ENCODE data around the gene SCN5A. TPM values are rescaled to one million over a fixed set of nuclear protein-coding genes. Genes with fewer than 3 reads are reported as not detected.

The SCN5A gene
- total RNA-seq, 1 donor from 2014 or later: 3.3 TPM

DNA sequence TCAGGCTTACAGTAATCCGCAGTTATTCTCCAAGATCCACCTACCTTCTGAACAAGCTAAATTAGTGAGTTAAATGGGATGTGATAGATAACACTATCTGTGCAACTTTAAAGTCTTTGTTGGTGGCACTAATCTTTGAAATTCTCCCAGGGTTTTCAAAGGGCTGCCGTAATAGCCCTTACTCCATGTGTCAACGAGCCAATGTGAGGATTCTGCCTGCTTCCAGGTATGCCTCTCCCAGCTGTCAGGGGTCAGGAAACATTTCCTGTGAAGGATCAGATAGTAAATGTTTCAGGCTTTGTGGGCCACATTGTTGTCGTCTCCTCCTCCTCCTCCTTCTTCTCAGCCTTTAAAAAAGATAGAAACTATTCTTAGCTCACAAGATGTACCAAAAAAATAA is 20.2 kb upstream of the SCN5A start:
- Histone ChIP-seq H3K9ac (ENCODE audit: low read length) (no peak overlapping the region), H3K4me3 (ENCODE audit: insufficient read depth, low read depth, low read length) (no peak overlapping the region), H3K4me2 (ENCODE audit: low read length) (no peak overlapping the region), H3K4me1 (ENCODE audit: insufficient read depth, low read length) (no peaks in the 10 kb centered on the region), H3K27me3 (ENCODE audit: insufficient read depth, low read length) (peaks cover 3% of the 10 kb centered on the region), H2AFZ (ENCODE audit: low read depth, low read length) (no peak overlapping the region), H3K79me2 (ENCODE audit: insufficient read depth, low read length) (no peaks in the 10 kb centered on the region), H3K27ac (ENCODE audit: low read depth, low read length) (no peak overlapping the region), H3K9me3 (ENCODE audit: insufficient read depth, low read depth, low read length) (no peaks in the 10 kb centered on the region), H4K20me1 (ENCODE audit: insufficient read depth, low read length) (no peaks in the 10 kb centered on the region), H3K36me3 (ENCODE audit: insufficient read depth, low read length) (no peaks in the 10 kb centered on the region)
- H3K4me3 Mint-ChIP-seq (ENCODE audit: unreplicated experiment): no peak overlapping the region
- no peak for DNase-seq (ENCODE audit: low read depth)
- no peaks in the 10 kb centered on the region for H3K9me3 Mint-ChIP-seq (ENCODE audit: unreplicated experiment)
- no peaks in the 10 kb centered on the region for H3K4me1 Mint-ChIP-seq (ENCODE audit: low read depth, unreplicated experiment)
- H3K27me3 Mint-ChIP-seq (ENCODE audit: low read depth, unreplicated experiment): no peaks in the 10 kb centered on the region
- no peak overlapping the region for H3K27ac Mint-ChIP-seq (ENCODE audit: unreplicated experiment)
- no peaks in the 10 kb centered on the region for H3K36me3 Mint-ChIP-seq (ENCODE audit: low read depth, unreplicated experiment)
- TF ChIP-seq EZH2 (IDR thresholded peaks at IDR 0.05; ENCODE audit: insufficient read depth, low read length): no peak
- TF ChIP-seq, protein P1, sequence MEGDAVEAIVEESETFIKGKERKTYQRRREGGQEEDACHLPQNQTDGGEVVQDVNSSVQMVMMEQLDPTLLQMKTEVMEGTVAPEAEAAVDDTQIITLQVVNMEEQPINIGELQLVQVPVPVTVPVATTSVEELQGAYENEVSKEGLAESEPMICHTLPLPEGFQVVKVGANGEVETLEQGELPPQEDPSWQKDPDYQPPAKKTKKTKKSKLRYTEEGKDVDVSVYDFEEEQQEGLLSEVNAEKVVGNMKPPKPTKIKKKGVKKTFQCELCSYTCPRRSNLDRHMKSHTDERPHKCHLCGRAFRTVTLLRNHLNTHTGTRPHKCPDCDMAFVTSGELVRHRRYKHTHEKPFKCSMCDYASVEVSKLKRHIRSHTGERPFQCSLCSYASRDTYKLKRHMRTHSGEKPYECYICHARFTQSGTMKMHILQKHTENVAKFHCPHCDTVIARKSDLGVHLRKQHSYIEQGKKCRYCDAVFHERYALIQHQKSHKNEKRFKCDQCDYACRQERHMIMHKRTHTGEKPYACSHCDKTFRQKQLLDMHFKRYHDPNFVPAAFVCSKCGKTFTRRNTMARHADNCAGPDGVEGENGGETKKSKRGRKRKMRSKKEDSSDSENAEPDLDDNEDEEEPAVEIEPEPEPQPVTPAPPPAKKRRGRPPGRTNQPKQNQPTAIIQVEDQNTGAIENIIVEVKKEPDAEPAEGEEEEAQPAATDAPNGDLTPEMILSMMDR (IDR thresholded peaks at IDR 0.05; ENCODE audit: insufficient read depth, low read depth, low read length): no peak
- no peak for FAIRE-seq

DNA sequence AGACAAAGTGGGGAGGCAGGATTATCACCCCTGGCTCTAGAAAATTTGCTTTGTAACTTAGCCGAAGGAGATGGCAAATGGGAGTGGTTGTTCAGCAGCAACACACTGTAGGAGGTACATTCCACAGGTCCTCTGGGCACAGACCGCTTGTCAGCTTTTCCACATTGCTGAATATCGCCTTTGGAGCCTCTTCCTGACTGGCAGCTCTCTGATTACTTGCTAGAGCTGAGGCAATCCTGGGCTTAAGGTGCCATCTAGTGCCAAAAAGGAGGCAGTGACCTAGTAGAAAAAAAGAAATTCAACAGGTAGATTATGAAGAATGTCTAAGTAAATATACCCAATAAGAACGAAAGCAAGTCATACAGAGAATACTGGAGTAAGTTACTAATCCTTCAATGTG is 13.1 kb upstream of the SCN5A start:
- H3K4me1 ChIP-seq (ENCODE audit: insufficient read depth, low read length): no peaks in the 10 kb centered on the region
- no peaks in the 10 kb centered on the region for H3K36me3 Mint-ChIP-seq (ENCODE audit: low read depth, unreplicated experiment)
- peaks cover 11% of the 10 kb centered on the region for H3K27me3 Mint-ChIP-seq (ENCODE audit: low read depth, unreplicated experiment)
- TF ChIP-seq, protein P1 (IDR thresholded peaks at IDR 0.05; ENCODE audit: insufficient read depth, low read depth, low read length): peak; percentile 39
- no peak for TF ChIP-seq EZH2 (IDR thresholded peaks at IDR 0.05; ENCODE audit: insufficient read depth, low read length)
- H3K4me2 ChIP-seq (ENCODE audit: low read length): no peak overlapping the region
- no peak overlapping the region for H3K27ac Mint-ChIP-seq (ENCODE audit: unreplicated experiment)
- H3K9me3 Mint-ChIP-seq (ENCODE audit: unreplicated experiment): no peaks in the 10 kb centered on the region
- no peak overlapping the region for H3K4me3 Mint-ChIP-seq (ENCODE audit: unreplicated experiment)
- H3K27ac ChIP-seq (ENCODE audit: low read depth, low read length): no peak overlapping the region
- no peaks in the 10 kb centered on the region for H3K36me3 ChIP-seq (ENCODE audit: insufficient read depth, low read length)
- FAIRE-seq: no peak
- no peak overlapping the region for H2AFZ ChIP-seq (ENCODE audit: low read depth, low read length)
- H3K4me1 Mint-ChIP-seq (ENCODE audit: low read depth, unreplicated experiment): peaks cover 2% of the 10 kb centered on the region
- no peak for DNase-seq (ENCODE audit: low read depth)
- no peaks in the 10 kb centered on the region for H3K79me2 ChIP-seq (ENCODE audit: insufficient read depth, low read length)
- no peak overlapping the region for H3K4me3 ChIP-seq (ENCODE audit: insufficient read depth, low read depth, low read length)
- no peak overlapping the region for H3K9ac ChIP-seq (ENCODE audit: low read length)
- no peaks in the 10 kb centered on the region for H3K9me3 ChIP-seq (ENCODE audit: insufficient read depth, low read depth, low read length)
- H3K27me3 ChIP-seq (ENCODE audit: insufficient read depth, low read length): peaks cover 16% of the 10 kb centered on the region
- H4K20me1 ChIP-seq (ENCODE audit: insufficient read depth, low read length): no peaks in the 10 kb centered on the region

DNA sequence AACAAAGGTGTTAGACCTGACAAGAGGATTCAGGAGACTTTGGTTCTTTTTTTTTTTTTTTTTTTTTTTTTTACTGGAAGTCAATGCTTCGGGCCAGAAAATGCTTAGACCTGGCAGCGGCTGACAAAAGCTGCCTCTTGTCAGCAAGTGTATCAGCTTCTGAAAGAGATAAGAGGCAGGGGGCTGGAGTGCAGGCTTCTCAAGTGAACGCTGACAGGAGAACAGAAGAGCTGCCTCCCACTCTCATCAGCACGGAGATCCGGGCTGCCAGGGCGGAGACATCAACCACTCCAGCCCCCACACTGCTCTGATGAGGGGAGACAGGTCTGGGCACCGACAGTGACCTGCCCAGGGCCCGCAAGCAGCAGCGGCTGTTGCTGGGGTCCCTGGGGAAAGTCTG is 9.4 kb upstream of the SCN5A start:
- H3K27ac ChIP-seq (ENCODE audit: low read depth, low read length): no peak overlapping the region
- no peak overlapping the region for H2AFZ ChIP-seq (ENCODE audit: low read depth, low read length)
- H3K36me3 Mint-ChIP-seq (ENCODE audit: low read depth, unreplicated experiment): no peaks in the 10 kb centered on the region
- H3K27me3 ChIP-seq (ENCODE audit: insufficient read depth, low read length): peaks cover 29% of the 10 kb centered on the region
- H3K4me3 Mint-ChIP-seq (ENCODE audit: unreplicated experiment): no peak overlapping the region
- FAIRE-seq (no peak), DNase-seq (ENCODE audit: low read depth) (no peak)
- H3K79me2 ChIP-seq (ENCODE audit: insufficient read depth, low read length): no peaks in the 10 kb centered on the region
- H3K4me1 ChIP-seq (ENCODE audit: insufficient read depth, low read length): no peaks in the 10 kb centered on the region
- H3K4me2 ChIP-seq (ENCODE audit: low read length): no peak overlapping the region
- peaks cover 2% of the 10 kb centered on the region for H3K4me1 Mint-ChIP-seq (ENCODE audit: low read depth, unreplicated experiment)
- H3K9ac ChIP-seq (ENCODE audit: low read length): no peak overlapping the region
- H4K20me1 ChIP-seq (ENCODE audit: insufficient read depth, low read length): no peaks in the 10 kb centered on the region
- TF ChIP-seq, protein P1 (IDR thresholded peaks at IDR 0.05; ENCODE audit: insufficient read depth, low read depth, low read length): no peak
- no peak for TF ChIP-seq EZH2 (IDR thresholded peaks at IDR 0.05; ENCODE audit: insufficient read depth, low read length)
- no peaks in the 10 kb centered on the region for H3K36me3 ChIP-seq (ENCODE audit: insufficient read depth, low read length)
- H3K27me3 Mint-ChIP-seq (ENCODE audit: low read depth, unreplicated experiment): peaks cover 35% of the 10 kb centered on the region
- no peak overlapping the region for H3K4me3 ChIP-seq (ENCODE audit: insufficient read depth, low read depth, low read length)
- no peaks in the 10 kb centered on the region for H3K9me3 ChIP-seq (ENCODE audit: insufficient read depth, low read depth, low read length)
- H3K9me3 Mint-ChIP-seq (ENCODE audit: unreplicated experiment): no peaks in the 10 kb centered on the region
- H3K27ac Mint-ChIP-seq (ENCODE audit: unreplicated experiment): no peak overlapping the region
